WTC11 (cell line): ENCODE results near the gene WWOX. TPM values are rescaled to one million over a fixed set of nuclear protein-coding genes. Genes with fewer than 3 reads are reported as not detected.

Experiments used
- ATAC-seq: fragments of 200-7000 bp; cut with Tn5 transposase; 2 replicates; pipeline ENCODE4 v1.10.0; 2021; ENCODE audit warnings: mild to moderate bottlenecking, moderate library complexity
- CTCF ChIA-PET: fragments of 300-600 bp; sonication (Branson Sonifier 250); formaldehyde crosslinking; loops from one replicate; lab custom pipeline; 2021; ENCODE audit warnings: antibody characterized with exemption; lab: Charles Lee
- POLR2A ChIA-PET: fragments of 350-600 bp; sonication (Branson Sonifier 250); formaldehyde crosslinking; loops from one replicate; lab custom pipeline; 2021; ENCODE audit warnings: antibody characterized with exemption; lab: Charles Lee
- DNase-seq: peaks from one replicate; pipeline ENCODE4 v3.0.0; 2021; ENCODE audit warnings: low spot score
- H3K27ac Mint-ChIP-seq: 2 replicates; pipeline ENCODE4 v1.8.0; 2021; ENCODE audit warnings: mixed read lengths
- H3K27me3 Mint-ChIP-seq: 2 replicates; pipeline ENCODE4 v1.8.0; 2021; ENCODE audit warnings: low read depth, mild to moderate bottlenecking, moderate library complexity, mixed read lengths
- H3K36me3 Mint-ChIP-seq: 2 replicates; pipeline ENCODE4 v1.8.0; 2021; ENCODE audit warnings: mixed read lengths
- H3K4me1 Mint-ChIP-seq: 2 replicates; pipeline ENCODE4 v1.8.0; 2022; ENCODE audit warnings: mixed read lengths
- H3K4me3 Mint-ChIP-seq: 2 replicates; pipeline ENCODE4 v1.8.0; 2021; ENCODE audit warnings: mild to moderate bottlenecking, moderate library complexity, mixed read lengths
- H3K9me3 Mint-ChIP-seq: 2 replicates; pipeline ENCODE4 v1.8.0; 2021; ENCODE audit warnings: mixed read lengths
- AFF4 ChIP-seq: sonication (generic); formaldehyde crosslinking; IDR thresholded peaks from 2 replicates; pipeline ENCODE4 v1.8.1; 2023; ENCODE audit warnings: mild to moderate bottlenecking, missing genetic modification reagents, borderline replicate concordance
- ARID4B ChIP-seq: sonication (generic); formaldehyde crosslinking; IDR thresholded peaks from 2 replicates; pipeline ENCODE4 v1.8.0; 2023; ENCODE audit warnings: missing genetic modification reagents, mild to moderate bottlenecking, borderline replicate concordance
- ATF6 ChIP-seq: sonication (generic); formaldehyde crosslinking; IDR thresholded peaks from 2 replicates; pipeline ENCODE4 v1.8.1; 2023; ENCODE audit warnings: mild to moderate bottlenecking, missing genetic modification reagents
- FOXJ3 ChIP-seq: sonication (generic); formaldehyde crosslinking; IDR thresholded peaks from 2 replicates; pipeline ENCODE4 v1.9.0; 2021; ENCODE audit warnings: missing genetic modification reagents, mild to moderate bottlenecking, borderline replicate concordance
- GRHL2 ChIP-seq: fragments of 250-450 bp; sonication (Bioruptor Pico); IDR thresholded peaks from 2 replicates; pipeline ENCODE4 v1.8.0; 2022; ENCODE audit warnings: mild to moderate bottlenecking, moderate library complexity; ENCODE audit not compliant: insufficient replicate concordance, severe bottlenecking
- JAZF1 ChIP-seq: fragments of 250-450 bp; sonication (Bioruptor Pico); IDR thresholded peaks from 2 replicates; pipeline ENCODE4 v1.9.0; 2021; ENCODE audit warnings: moderate library complexity, mild to moderate bottlenecking, inconsistent platforms
- JUN ChIP-seq: sonication (generic); formaldehyde crosslinking; IDR thresholded peaks from 2 replicates; pipeline ENCODE4 v1.8.0; 2023; ENCODE audit warnings: mild to moderate bottlenecking, missing genetic modification reagents
- KAT7 ChIP-seq: sonication (generic); formaldehyde crosslinking; IDR thresholded peaks from 2 replicates; pipeline ENCODE4 v1.8.1; 2023; ENCODE audit warnings: missing genetic modification reagents, mild to moderate bottlenecking, borderline replicate concordance
- NR3C1 ChIP-seq: sonication (generic); formaldehyde crosslinking; conservative IDR thresholded peaks from 2 replicates; pipeline ENCODE4 v1.8.1; 2023; ENCODE audit warnings: low read depth, mild to moderate bottlenecking, missing genetic modification reagents
- OVOL2 ChIP-seq: fragments of 250-450 bp; sonication (Bioruptor Pico); IDR thresholded peaks from 2 replicates; pipeline ENCODE4 v1.9.0; 2021; ENCODE audit warnings: mild to moderate bottlenecking, borderline replicate concordance
- PREB ChIP-seq: sonication (generic); formaldehyde crosslinking; IDR thresholded peaks from 2 replicates; pipeline ENCODE4 v1.8.1; 2022; ENCODE audit warnings: mild to moderate bottlenecking, missing genetic modification reagents, moderate library complexity, borderline replicate concordance
- SOX15 ChIP-seq: fragments of 250-450 bp; sonication (Bioruptor Pico); IDR thresholded peaks from 2 replicates; pipeline ENCODE4 v1.9.0; 2021; ENCODE audit warnings: mild to moderate bottlenecking
- STAT6 ChIP-seq: sonication (generic); formaldehyde crosslinking; conservative IDR thresholded peaks from 2 replicates; pipeline ENCODE4 v1.8.1; 2023; ENCODE audit warnings: mild to moderate bottlenecking, low read depth, missing genetic modification reagents, moderate library complexity
- USF1 ChIP-seq: sonication (generic); formaldehyde crosslinking; IDR thresholded peaks from 2 replicates; pipeline ENCODE4 v1.8.0; 2022; ENCODE audit warnings: mild to moderate bottlenecking, missing genetic modification reagents
- ZMAT4 ChIP-seq: fragments of 250-450 bp; sonication (Bioruptor Pico); IDR thresholded peaks from 2 replicates; pipeline ENCODE4 v1.9.0; 2021; ENCODE audit warnings: mild to moderate bottlenecking
- ZNF396 ChIP-seq: fragments of 250-450 bp; sonication (Bioruptor Pico); IDR thresholded peaks from 2 replicates; pipeline ENCODE4 v1.8.0; 2021; ENCODE audit warnings: mild to moderate bottlenecking, moderate library complexity, borderline replicate concordance
- ZNF512 ChIP-seq: sonication (generic); formaldehyde crosslinking; IDR thresholded peaks from 2 replicates; pipeline ENCODE4 v1.8.1; 2022; ENCODE audit warnings: missing genetic modification reagents, borderline replicate concordance
- total RNA-seq: library from RNA; stranded (reverse); gene quantifications from 3 replicates; pipeline ENCODE4 v1.2.3, GENCODE V29; 2021

Gene WWOX
- total RNA-seq, 1 experiment from 2014 or later = 15.7 TPM

- TF ChIP-seq USF1 (CRISPR knock-in tag) (no peak), JUN (CRISPR knock-in tag) (no peak)
- TF ChIP-seq, all 79 proteins: peak for 0
These were observed 652.1 kb downstream of the WWOX start (continued) for GRCh38 chr16:78751601-78752000.

GRCh38 chr16:78754713-78755112, 655.3 kb downstream of the WWOX start:
- no peak for ATAC-seq
- POLR2A ChIA-PET = no interaction called here
- CTCF ChIA-PET = no interaction called here
- Mint-ChIP-seq H3K4me1 (no peaks in the 10 kb centered on the region), H3K4me3 (no peak overlapping the region), H3K9me3 (peaks cover 6% of the 10 kb centered on the region), H3K27me3 (no peaks in the 10 kb centered on the region), H3K27ac (no peak overlapping the region), H3K36me3 (no peaks in the 10 kb centered on the region)
- DNase-seq = no peak
- TF ChIP-seq AFF4 (CRISPR knock-in tag) = no peak
- TF ChIP-seq GRHL2 (CRISPR knock-in tag) = no peak
- TF ChIP-seq NR3C1 (CRISPR knock-in tag) = no peak
- TF ChIP-seq STAT6 (CRISPR knock-in tag) = no peak
- TF ChIP-seq ZNF512 (CRISPR knock-in tag) = no peak
- TF ChIP-seq FOXJ3 (CRISPR knock-in tag) = no peak
- no peak for TF ChIP-seq ZMAT4 (CRISPR knock-in tag)
- TF ChIP-seq PREB = no peak
- no peak for TF ChIP-seq JAZF1
- TF ChIP-seq OVOL2 (CRISPR knock-in tag) = no peak
- TF ChIP-seq ZNF396 (CRISPR knock-in tag) = no peak
- no peak for TF ChIP-seq ARID4B
- no peak for TF ChIP-seq KAT7 (CRISPR knock-in tag)
- TF ChIP-seq SOX15 = no peak
- no peak for TF ChIP-seq ATF6 (CRISPR knock-in tag)
